Islet of Langerhans (tissue), 1 donor: ENCODE results near the gene TGIF1.

Experiments used
- FAIRE-seq: peaks from one replicate; lab custom pipeline; 2011; peaks lifted over from hg19 to GRCh38; lab: Jason Lieb, UNC

TGIF1 gene

DNA sequence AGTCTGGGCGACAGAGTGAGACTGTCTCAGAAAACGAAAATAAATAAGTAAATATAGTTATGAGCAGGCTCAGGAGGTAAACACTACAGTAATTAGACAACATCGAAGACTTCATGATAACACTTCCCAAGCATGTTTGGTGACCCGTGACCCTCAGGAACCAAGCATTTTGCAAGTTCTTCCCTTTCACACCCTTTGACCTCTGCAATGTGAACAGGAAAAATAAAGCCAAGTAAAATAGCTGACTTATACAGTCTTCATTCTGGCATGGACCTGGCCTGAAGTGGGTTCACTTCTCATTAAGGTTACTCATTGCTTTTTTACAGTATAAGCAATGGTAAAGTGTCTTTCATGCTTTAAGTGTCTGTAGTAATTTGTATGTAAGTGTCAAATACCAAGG, 15.3 kb upstream of the TGIF1 start:
- FAIRE-seq, result no peak

DNA sequence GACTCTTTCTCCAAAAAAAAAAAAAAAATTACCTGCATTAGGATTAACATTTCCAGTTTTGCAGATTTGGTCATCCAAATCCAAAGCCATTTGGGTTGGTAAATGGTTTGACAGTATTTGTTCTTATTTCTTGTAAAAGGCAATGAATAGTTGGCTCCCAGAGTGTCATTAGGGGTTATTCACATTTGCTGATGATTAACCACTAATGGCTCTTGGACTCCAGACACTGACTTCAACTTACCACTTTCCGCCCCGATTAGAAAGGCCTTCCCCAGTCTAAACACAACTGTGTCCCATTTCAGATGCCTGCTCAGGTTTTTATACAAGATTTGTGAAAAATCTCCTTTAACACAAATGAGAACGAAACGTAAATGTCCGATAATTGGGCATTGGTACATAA, 9.6 kb upstream of the TGIF1 start:
- FAIRE-seq, result no peak

GRCh38 chr18:3441290-3441689, 8.7 kb upstream of the TGIF1 start:
- FAIRE-seq, result no peak

GRCh38 chr18:3442919-3443318, 7.1 kb upstream of the TGIF1 start:
- no peak for FAIRE-seq

GRCh38 chr18:3444296-3444695, 5.7 kb upstream of the TGIF1 start:
- FAIRE-seq, result no peak

DNA sequence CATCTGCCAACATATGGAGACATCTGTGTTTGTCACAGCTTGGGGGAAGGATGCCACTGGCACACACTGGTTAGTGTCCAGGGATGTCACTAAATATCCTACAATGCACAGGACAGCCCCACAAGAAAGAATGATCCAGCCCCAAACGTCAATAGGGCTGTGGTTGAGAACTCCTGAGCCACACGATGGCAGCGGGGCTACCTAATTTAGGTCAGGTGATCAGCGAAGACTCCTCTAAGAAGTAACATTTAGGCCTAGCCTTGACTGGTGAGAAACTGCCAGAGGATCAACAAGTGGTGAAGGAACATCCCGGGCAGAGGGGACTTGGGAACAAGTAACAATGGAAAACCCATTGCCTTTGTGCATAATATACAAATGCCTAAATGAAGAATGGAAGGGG, 5.0 kb upstream of the TGIF1 start:
- FAIRE-seq, result no peak

DNA sequence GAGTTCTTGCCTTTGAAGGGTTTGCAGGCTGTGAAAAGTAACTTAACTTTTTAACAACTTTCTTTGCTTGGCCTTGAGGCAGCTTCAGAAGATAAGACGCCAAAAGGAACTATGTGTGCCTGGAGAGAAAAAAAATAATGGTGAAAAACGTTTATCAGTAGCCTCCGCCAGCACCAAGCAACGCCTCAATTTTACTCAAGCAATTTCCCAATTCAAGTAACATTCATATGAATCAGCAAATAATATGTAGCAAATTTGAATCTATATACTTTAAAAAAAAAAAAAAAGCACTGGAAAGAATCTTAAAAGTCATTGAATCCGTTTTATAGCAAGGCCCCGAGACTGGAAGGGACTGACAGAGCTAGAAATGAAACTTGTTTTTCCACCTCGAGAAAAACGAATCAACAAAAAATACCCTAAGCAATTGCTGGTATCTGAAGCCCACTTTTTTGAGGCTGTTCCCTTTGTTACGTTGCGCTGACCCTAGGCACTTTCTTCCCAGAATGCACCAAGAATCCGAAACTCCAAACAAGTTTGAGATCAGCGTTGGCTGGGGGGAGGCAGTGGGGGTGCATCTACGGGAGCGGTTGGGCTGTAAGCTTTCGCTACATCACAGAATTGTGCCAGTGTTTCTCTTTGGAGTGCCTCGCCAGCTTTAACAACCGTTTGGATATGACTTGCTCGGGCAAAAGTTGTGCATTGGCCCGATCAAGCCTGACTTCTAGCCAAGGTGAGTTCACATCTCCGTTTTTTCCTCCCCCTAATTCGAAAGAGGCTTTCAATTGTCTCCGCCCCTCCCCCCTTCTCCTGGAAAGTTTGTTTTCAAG, 2.7 kb upstream of the TGIF1 start:
- FAIRE-seq, result no peak

- FAIRE-seq, result no peak
Observed at GRCh38 chr18:3447895-3448837, 1.8 kb upstream of the TGIF1 start.

DNA sequence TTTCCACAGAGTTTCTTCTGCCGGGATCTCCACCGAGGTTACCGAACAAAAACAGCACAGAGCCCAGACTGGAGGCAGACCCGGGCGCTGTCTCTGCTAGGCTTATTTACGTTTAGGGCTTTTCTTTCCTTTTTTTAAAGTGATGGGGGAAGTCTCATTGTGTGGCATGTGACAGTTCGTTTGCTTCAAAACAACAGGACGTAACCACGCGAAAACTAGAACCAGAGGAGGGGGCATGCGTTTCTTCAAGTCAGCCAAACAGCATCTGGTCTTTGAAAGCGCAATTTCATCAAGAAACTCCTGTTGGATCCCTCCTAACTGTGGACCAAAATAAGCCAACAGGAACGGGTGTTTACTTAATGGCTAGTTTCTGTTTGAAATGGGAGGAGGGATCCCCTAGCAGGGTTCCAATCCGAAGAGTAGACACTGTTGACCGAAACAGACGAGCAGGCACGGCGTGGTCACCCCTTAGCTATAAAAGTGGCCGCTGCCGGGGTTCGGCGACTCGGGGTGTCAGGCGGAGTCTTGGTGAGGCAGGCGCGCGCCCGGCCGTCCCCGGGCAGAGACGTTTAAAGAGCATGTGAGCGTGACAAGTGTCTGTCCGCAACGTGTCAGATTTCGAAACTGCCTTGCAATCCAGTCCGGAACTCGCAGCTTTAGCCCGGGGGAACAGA, 997 bp upstream of the TGIF1 start:
- no peak for FAIRE-seq

GRCh38 chr18:3449512-3450011, 410 bp upstream of the TGIF1 start:
- no peak for FAIRE-seq

DNA sequence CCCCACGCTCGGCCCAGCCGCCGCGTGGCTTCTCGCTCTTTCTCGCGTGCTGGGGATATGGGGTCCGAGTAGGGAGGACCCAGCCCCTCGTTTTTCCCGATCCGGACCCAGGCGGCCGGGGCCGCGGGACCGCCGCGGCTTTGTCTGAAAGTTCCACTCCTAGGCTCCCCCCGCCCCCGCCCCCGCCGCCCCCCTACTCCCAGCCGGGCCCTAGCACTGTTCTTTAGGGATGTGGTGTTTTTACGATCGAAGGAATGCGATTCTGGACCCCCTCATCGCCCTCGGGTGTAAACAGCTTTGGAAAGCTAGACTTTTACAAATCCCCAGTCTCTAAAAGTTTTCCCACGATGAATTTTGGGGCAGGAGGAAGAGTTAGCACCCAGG, 819 bp downstream of the TGIF1 start:
- no peak for FAIRE-seq

GRCh38 chr18:3451183-3451988, 1.4 kb downstream of the TGIF1 start:
- FAIRE-seq, result no peak

DNA sequence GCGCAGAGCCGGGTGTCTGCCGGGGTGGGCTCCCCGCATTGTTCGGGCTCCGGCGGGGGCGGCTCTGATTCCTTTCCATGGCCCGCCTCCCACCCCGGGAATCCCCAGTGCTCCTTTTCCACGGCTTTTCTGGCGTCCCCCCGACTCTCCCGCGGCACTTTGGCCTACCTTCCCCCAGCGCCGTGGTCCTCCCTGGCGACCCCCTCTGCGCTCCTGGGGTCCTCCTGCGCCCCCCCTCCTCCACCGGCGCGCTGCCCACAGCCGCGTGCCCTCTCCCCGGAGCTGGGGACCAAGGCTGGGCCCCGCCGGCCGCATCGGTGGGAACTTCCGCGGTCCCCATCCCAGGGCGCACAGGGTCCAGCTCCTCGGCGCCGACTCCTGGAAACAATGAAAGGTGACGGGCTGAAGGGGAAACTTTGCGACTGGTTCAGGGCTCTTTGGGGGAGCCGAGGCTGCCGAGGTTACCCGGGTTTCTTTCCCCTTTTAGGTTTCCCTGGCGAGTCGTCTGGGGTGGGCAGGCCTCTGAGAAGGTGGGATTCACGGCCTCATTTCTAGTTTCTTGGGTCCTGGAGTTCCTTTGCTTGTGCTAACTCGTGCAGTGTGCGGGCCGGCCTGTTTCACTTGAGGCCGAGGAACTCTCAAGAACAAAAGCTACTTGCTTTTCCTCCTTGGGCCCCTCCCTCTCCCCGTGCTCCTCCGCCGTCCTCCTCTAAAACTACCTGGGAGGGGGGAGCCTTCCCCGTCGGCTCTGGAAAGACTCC, 2.2 kb downstream of the TGIF1 start:
- no peak for FAIRE-seq

GRCh38 chr18:3452750-3453539, 3.0 kb downstream of the TGIF1 start:
- no peak for FAIRE-seq

- FAIRE-seq, result no peak
Observed at GRCh38 chr18:3453540-3454364, 3.8 kb downstream of the TGIF1 start.

DNA sequence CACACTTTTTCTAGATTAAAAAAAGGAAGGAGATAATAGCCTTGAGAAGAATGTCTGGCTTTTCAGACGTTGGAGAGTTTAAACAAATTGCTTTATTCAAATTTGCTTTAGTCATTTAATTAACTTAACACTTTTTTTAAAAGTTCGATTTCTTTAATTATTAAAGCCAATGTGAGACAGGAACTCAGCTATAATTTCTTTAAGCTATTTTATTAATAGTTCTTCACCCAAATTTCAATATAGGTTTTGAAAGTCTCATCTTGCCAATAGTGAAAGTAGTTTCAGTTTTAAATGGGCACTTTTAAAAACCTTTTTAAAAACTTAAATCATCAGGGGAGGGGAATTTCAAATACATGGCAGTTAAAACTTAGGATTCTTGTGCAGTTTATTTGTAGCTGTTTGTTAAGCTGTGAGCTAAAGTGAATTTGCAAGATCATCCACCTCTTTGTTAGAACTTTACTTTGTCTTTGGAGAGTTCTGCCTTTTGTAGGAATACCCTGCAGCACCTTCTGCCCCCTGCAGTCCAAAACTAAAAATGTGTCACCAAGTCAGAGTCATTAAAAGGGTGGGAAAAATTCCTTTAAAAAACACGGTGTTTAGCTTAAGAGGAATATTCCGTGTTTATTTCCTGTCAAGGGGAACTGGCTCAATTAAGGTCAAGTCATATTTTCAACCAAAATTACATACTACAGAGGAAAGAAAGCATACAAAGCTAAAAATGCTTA, 4.6 kb downstream of the TGIF1 start:
- FAIRE-seq, result no peak

GRCh38 chr18:3455090-3455635, 5.2 kb downstream of the TGIF1 start:
- FAIRE-seq, result no peak
